CD8-positive, alpha-beta memory T cell (primary cell): ENCODE measurements around the gene PAOX. TPM values are rescaled to one million over a fixed set of nuclear protein-coding genes. Genes with fewer than 3 reads are reported as not detected.
A peak's percentile ranks its signal among the peaks of the same experiment; 100 is the strongest.
"Not testable (repeated sequence)": the region's sequence is repeated elsewhere in the genome, so short reads cannot be mapped to it uniquely, and the experiment has no call there.

ENCODE experiments used
- CTCF ChIA-PET: fragments of 350-600 bp; sonication (Branson Sonifier 250); formaldehyde crosslinking; loops from one replicate; lab custom pipeline; 2021; ENCODE audit warnings: antibody characterized with exemption; lab: Charles Lee
- POLR2A ChIA-PET: fragments of 350-600 bp; sonication (Branson Sonifier 250); formaldehyde crosslinking; loops from one replicate; lab custom pipeline; 2021; ENCODE audit warnings: antibody characterized with exemption; lab: Charles Lee
- DNase-seq, 5 donors: peaks; one replicate each; pipeline versions ENCODE4 v3.0.0 to v3.0.0-alpha.2; 2020 to 2022; ENCODE audit warnings: mixed read lengths in 1 of 5
- H3K27ac ChIP-seq: one replicate; pipeline ENCODE4 v1.7.0; 2013; ENCODE audit warnings: low read depth, mild to moderate bottlenecking, low read length, moderate library complexity
- H3K27me3 ChIP-seq: 2 replicates; pipeline ENCODE4 v1.7.0; 2013; ENCODE audit warnings: low read length, mild to moderate bottlenecking; ENCODE audit not compliant: insufficient read depth, poor library complexity, severe bottlenecking
- H3K36me3 ChIP-seq: 2 replicates; pipeline ENCODE4 v1.7.0; 2013; ENCODE audit warnings: mild to moderate bottlenecking, low read length, moderate library complexity; ENCODE audit not compliant: insufficient read depth
- H3K4me1 ChIP-seq: 2 replicates; pipeline ENCODE4 v1.7.0; 2013; ENCODE audit warnings: mild to moderate bottlenecking, low read length, moderate library complexity; ENCODE audit not compliant: insufficient read depth
- H3K4me3 ChIP-seq: 2 replicates; pipeline ENCODE4 v1.7.0; 2013; ENCODE audit warnings: mild to moderate bottlenecking, low read length
- H3K9me3 ChIP-seq: 2 replicates; pipeline ENCODE4 v1.7.0; 2013; ENCODE audit warnings: mild to moderate bottlenecking, low read length
- H3K27ac Mint-ChIP-seq, 8 donors: one replicate each; pipeline ENCODE4 v1.8.0; 2020 to 2021; ENCODE audit warnings: mixed read lengths in 8 of 8, mild to moderate bottlenecking in 6 of 8, inconsistent platforms in 3 of 8, moderate library complexity in 3 of 8
- H3K27me3 Mint-ChIP-seq, 2 donors: one replicate each; pipeline ENCODE4 v1.8.0; 2020 to 2021; ENCODE audit warnings: mixed read lengths in 2 of 2, mild to moderate bottlenecking in 1 of 2, moderate library complexity in 1 of 2
- H3K36me3 Mint-ChIP-seq, 3 donors: one replicate each; pipeline ENCODE4 v1.8.0; 2020 to 2021; ENCODE audit warnings: mixed read lengths in 3 of 3, inconsistent platforms in 1 of 3, mild to moderate bottlenecking in 1 of 3
- H3K4me1 Mint-ChIP-seq, 3 donors: one replicate each; pipeline ENCODE4 v1.8.0; 2020 to 2021; ENCODE audit warnings: mixed read lengths in 3 of 3, inconsistent platforms in 1 of 3, mild to moderate bottlenecking in 1 of 3
- H3K4me3 Mint-ChIP-seq, 7 donors: one replicate each; pipeline ENCODE4 v1.8.0; 2020 to 2021; ENCODE audit warnings: mixed read lengths in 7 of 7, mild to moderate bottlenecking in 6 of 7, moderate library complexity in 4 of 7, inconsistent platforms in 2 of 7
- H3K9me3 Mint-ChIP-seq, 5 donors: one replicate each; pipeline ENCODE4 v1.8.0; 2020 to 2022; ENCODE audit warnings: mixed read lengths in 5 of 5, mild to moderate bottlenecking in 3 of 5, moderate library complexity in 2 of 5, inconsistent platforms in 1 of 5
- polyA plus RNA-seq: library from polyadenylated mRNA; unstranded; fragments of 300-500 nt; fragmentation: Illumina TruSeq; gene quantifications from one replicate; pipeline ENCODE4 v1.2.3, GENCODE V29; 2021
- total RNA-seq, 2 experiments: library from RNA; stranded (reverse); gene quantifications; one replicate each; pipeline ENCODE4 v1.2.3, GENCODE V29; 2021

Gene PAOX
- total and polyA plus RNA-seq, 3 experiments from 2014 or later: 6.4 to 16.8 (median 6.7) TPM

DNA sequence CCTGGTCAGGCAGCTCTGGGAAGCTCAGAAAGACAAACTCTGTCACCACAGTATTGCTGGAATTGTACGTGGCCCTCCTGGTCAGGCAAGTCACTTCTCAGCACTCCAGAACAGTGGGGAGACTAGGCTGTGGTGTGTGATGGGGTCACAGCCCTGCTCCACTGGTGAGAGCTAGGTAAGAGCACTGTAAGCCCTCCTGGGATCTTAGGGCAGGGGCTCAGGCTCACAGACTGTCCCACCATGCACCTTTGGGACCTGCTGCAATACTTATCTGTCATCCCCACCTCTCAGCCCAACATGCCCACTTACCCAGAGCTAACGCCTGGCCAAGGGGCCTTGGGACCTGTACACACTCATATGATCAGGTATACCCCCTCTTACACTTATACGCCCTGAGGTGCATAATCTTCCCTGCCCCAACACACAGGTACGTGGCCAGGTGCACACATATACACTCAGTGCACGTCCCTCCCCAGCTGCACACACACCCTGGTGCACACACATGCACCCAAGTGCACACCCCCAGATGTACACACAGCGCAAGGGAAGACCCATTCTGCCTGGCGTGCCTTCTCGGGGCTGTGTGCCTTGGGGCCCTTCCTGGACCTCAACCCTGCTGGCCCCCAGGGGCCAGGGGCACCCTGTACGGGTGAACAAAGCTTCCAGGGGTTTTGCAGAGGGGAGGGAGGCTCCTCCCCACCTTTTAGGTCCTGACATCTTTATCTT, 53.0 kb downstream of the PAOX start:
- peaks cover 0 to 19% (median 9%) of the 10 kb centered on the region in 5 donors for H3K9me3 Mint-ChIP-seq
- H3K4me1 ChIP-seq, H3K4me3 ChIP-seq, H3K27me3 Mint-ChIP-seq, H3K36me3 Mint-ChIP-seq, H3K27ac Mint-ChIP-seq, DNase-seq, H3K27me3 ChIP-seq, H3K27ac ChIP-seq, H3K4me1 Mint-ChIP-seq, POLR2A ChIA-PET, H3K4me3 Mint-ChIP-seq, H3K36me3 ChIP-seq, H3K9me3 ChIP-seq, CTCF ChIA-PET: not testable (repeated sequence)

GRCh38 chr10:133432789-133433188, 53.7 kb downstream of the PAOX start:
- peaks cover 0 to 19% (median 9%) of the 10 kb centered on the region in 5 donors for H3K9me3 Mint-ChIP-seq
- H3K4me3 Mint-ChIP-seq, H3K36me3 Mint-ChIP-seq, H3K36me3 ChIP-seq, H3K27me3 ChIP-seq, H3K9me3 ChIP-seq, H3K4me1 ChIP-seq, H3K27ac Mint-ChIP-seq, DNase-seq, H3K4me3 ChIP-seq, H3K4me1 Mint-ChIP-seq, POLR2A ChIA-PET, CTCF ChIA-PET, H3K27ac ChIP-seq: not testable (repeated sequence)
- peaks cover 8 to 13% of the 10 kb centered on the region in 2 donors for H3K27me3 Mint-ChIP-seq

DNA sequence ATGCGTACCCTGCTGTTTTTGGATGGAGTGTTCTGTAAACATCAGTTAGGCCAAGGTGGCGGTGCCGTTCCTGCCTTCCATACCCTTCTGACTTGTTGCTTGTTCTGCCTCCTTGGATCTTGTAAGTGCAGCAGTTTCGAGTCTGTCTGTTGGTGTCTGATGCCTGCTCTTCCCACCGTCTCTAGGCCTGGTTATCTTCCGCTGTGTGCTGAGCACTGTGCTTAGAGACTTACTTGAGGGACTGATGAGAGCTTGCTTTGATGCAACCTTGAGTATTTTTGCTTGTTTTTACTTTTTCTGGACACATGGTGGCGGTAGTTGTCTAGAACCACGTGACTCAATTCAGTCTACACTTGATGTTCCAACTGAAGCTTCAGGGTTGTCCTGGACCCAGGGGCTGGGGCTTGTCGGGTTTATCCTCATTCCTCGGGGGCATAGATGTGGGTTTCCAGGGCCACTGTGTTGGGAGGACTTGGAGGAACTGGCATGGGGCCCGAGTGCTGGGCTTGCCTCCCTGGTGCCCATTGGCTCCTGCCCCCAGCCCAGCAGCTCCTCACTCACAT, 59.7 kb downstream of the PAOX start:
- ChIA-PET CTCF (interaction anchor here (0.6 to 2.9 kb wide), 2 partner anchors 110 to 137 kb away, joined by 3 to 11 read pairs; no protein-coding TSS in a partner anchor), POLR2A (no interaction called here)
- H3K27me3 Mint-ChIP-seq: peaks cover 10 to 12% of the 10 kb centered on the region in 2 donors
- peaks cover 29 to 33% (median 33%) of the 10 kb centered on the region in 3 donors for H3K4me1 Mint-ChIP-seq
- no peaks in the 10 kb centered on the region for H3K27me3 ChIP-seq
- peak overlapping the region in 5 of 7 donors; percentile 1 to 33 (median 12) for H3K4me3 Mint-ChIP-seq
- peaks cover 0 to 5% (median 3%) of the 10 kb centered on the region in 5 donors for H3K9me3 Mint-ChIP-seq
- H3K27ac Mint-ChIP-seq: peak overlapping the region in 4 of 8 donors; percentile 13 to 56 (median 32)
- no peak overlapping the region for H3K4me3 ChIP-seq
- peaks cover 0 to 14% (median 1%) of the 10 kb centered on the region in 3 donors for H3K36me3 Mint-ChIP-seq
- peak in 1 of 5 donors; percentile 22 for DNase-seq
- no peak overlapping the region for H3K27ac ChIP-seq
- H3K4me1 ChIP-seq: peaks cover 7% of the 10 kb centered on the region
- H3K9me3 ChIP-seq: no peaks in the 10 kb centered on the region
- H3K36me3 ChIP-seq: no peaks in the 10 kb centered on the region

GRCh38 chr10:133439517-133440461, 60.7 kb downstream of the PAOX start:
- Mint-ChIP-seq H3K27ac (peak overlapping the region in 4 of 8 donors; percentile 18 to 87 (median 56)), H3K9me3 (peaks cover 0 to 6% (median 3%) of the 10 kb centered on the region in 5 donors)
- CTCF ChIA-PET: no interaction called here

GRCh38 chr10:133440633-133441285, 61.7 kb downstream of the PAOX start:
- DNase-seq: peak in 1 of 5 donors; percentile 41
- H3K4me3 Mint-ChIP-seq: peak overlapping the region in 2 of 7 donors; percentile 19 to 41
- H3K4me3 ChIP-seq: no peak overlapping the region
- no peaks in the 10 kb centered on the region for H3K9me3 ChIP-seq
- peaks cover 7% of the 10 kb centered on the region for H3K4me1 ChIP-seq
- H3K36me3 Mint-ChIP-seq: peaks cover 0 to 14% (median 3%) of the 10 kb centered on the region in 3 donors
- CTCF ChIA-PET: no interaction called here
- H3K9me3 Mint-ChIP-seq: peaks cover 0 to 7% (median 6%) of the 10 kb centered on the region in 5 donors
- peak overlapping the region in 4 of 8 donors; percentile 17 to 90 (median 71) for H3K27ac Mint-ChIP-seq
- H3K27me3 ChIP-seq: no peaks in the 10 kb centered on the region
- POLR2A ChIA-PET: no interaction called here
- peaks cover 10 to 14% of the 10 kb centered on the region in 2 donors for H3K27me3 Mint-ChIP-seq
- peaks cover 29 to 33% (median 33%) of the 10 kb centered on the region in 3 donors for H3K4me1 Mint-ChIP-seq
- H3K36me3 ChIP-seq: no peaks in the 10 kb centered on the region
- H3K27ac ChIP-seq: no peak overlapping the region

More at GRCh38 chr10:133439517-133440461, 60.7 kb downstream of the PAOX start:
- DNase-seq: peak in 1 of 5 donors; percentile 40
- Histone ChIP-seq H3K4me3 (no peak overlapping the region), H3K4me1 (peaks cover 7% of the 10 kb centered on the region), H3K9me3 (no peaks in the 10 kb centered on the region), H3K27me3 (no peaks in the 10 kb centered on the region), H3K36me3 (no peaks in the 10 kb centered on the region), H3K27ac (no peak overlapping the region)
- Mint-ChIP-seq H3K27me3 (peaks cover 10 to 14% of the 10 kb centered on the region in 2 donors), H3K4me1 (peaks cover 29 to 33% (median 33%) of the 10 kb centered on the region in 3 donors), H3K4me3 (peak overlapping the region in 3 of 7 donors; percentile 3 to 33 (median 6)), H3K36me3 (peaks cover 0 to 14% (median 1%) of the 10 kb centered on the region in 3 donors)
- POLR2A ChIA-PET: no interaction called here

Other genes starting within 250 kb of the PAOX start
- gene KNDC1, start 219.0 kb upstream of the PAOX start, total RNA-seq: not detected
- gene KNDC1, start 219.0 kb upstream of the PAOX start, polyA plus RNA-seq: 0.05 TPM
- not detected for gene UTF1, start 149.0 kb upstream of the PAOX start, total RNA-seq
- gene UTF1, start 149.0 kb upstream of the PAOX start, polyA plus RNA-seq: not detected
- not detected for gene VENTX, start 141.4 kb upstream of the PAOX start, total RNA-seq
- gene VENTX, start 141.4 kb upstream of the PAOX start, polyA plus RNA-seq: not detected
- gene ADAM8, start 102.4 kb upstream of the PAOX start, total RNA-seq: 10 to 100 TPM; 67.0 to 70.0 TPM
- 74.9 TPM for gene ADAM8, start 102.4 kb upstream of the PAOX start, polyA plus RNA-seq
- gene TUBGCP2, start 70.4 kb upstream of the PAOX start, total RNA-seq: 10 to 100 TPM; 67.9 to 68.1 TPM
- gene TUBGCP2, start 70.4 kb upstream of the PAOX start, polyA plus RNA-seq: 39.9 TPM
- gene ZNF511, start 70.3 kb upstream of the PAOX start, total RNA-seq: 10 to 100 TPM; 82.2 to 83.2 TPM
- 90.8 TPM for gene ZNF511, start 70.3 kb upstream of the PAOX start, polyA plus RNA-seq
- gene CALY, start 42.4 kb upstream of the PAOX start, total RNA-seq: 1 to 10 TPM in 1 of 2 experiments, under 1 TPM in 1; 0.92 to 1.3 TPM
- 0.83 TPM for gene CALY, start 42.4 kb upstream of the PAOX start, polyA plus RNA-seq
- not detected for gene PRAP1, start 31.9 kb upstream of the PAOX start, total RNA-seq
- not detected for gene PRAP1, start 31.9 kb upstream of the PAOX start, polyA plus RNA-seq
- 10 to 100 TPM; 34.6 to 39.8 TPM for gene FUOM, start 21.2 kb upstream of the PAOX start, total RNA-seq
- 22.9 TPM for gene FUOM, start 21.2 kb upstream of the PAOX start, polyA plus RNA-seq
- gene ECHS1, start 5.9 kb upstream of the PAOX start, total RNA-seq: 10 to 100 TPM; 74.7 to 76.3 TPM
- gene ECHS1, start 5.9 kb upstream of the PAOX start, polyA plus RNA-seq: 103 TPM
- 10 to 100 TPM; 53.9 to 54.6 TPM for gene MTG1, start 14.9 kb downstream of the PAOX start, total RNA-seq
- gene MTG1, start 14.9 kb downstream of the PAOX start, polyA plus RNA-seq: 38.5 TPM
- gene SPRN, start 45.4 kb downstream of the PAOX start, total RNA-seq: not detected
- gene SPRN, start 45.4 kb downstream of the PAOX start, polyA plus RNA-seq: 0.43 TPM
- 1 to 10 TPM; 1.4 to 1.5 TPM for gene SCART1, start 74.7 kb downstream of the PAOX start, total RNA-seq
- gene SCART1, start 74.7 kb downstream of the PAOX start, polyA plus RNA-seq: 3.2 TPM
- under 1 TPM; 0.28 to 0.40 TPM for gene CYP2E1, start 148.1 kb downstream of the PAOX start, total RNA-seq
- 0.68 TPM for gene CYP2E1, start 148.1 kb downstream of the PAOX start, polyA plus RNA-seq
- gene SYCE1, start 186.3 kb downstream of the PAOX start, total RNA-seq: 1 to 10 TPM; 1.5 to 1.6 TPM
- 0.33 TPM for gene SYCE1, start 186.3 kb downstream of the PAOX start, polyA plus RNA-seq
- gene FRG2B, start 247.5 kb downstream of the PAOX start, total RNA-seq: under 1 TPM in 1 of 2 experiments, not detected in 1; 0.20 TPM
- gene FRG2B, start 247.5 kb downstream of the PAOX start, polyA plus RNA-seq: not detected